ENCODE results near the gene NPDC1. TPM values are rescaled to one million over a fixed set of nuclear protein-coding genes. Genes with fewer than 3 reads are reported as not detected.

NPDC1 gene
- total RNA-seq, 1 donor from 2014 or later = 90.8 TPM

- Mint-ChIP-seq H3K4me1 (ENCODE audit: low read depth) (peaks cover 8% of the 10 kb centered on the region), H3K9me3 (ENCODE audit: low read depth) (no peaks in the 10 kb centered on the region), H3K4me3 (ENCODE audit: unreplicated experiment) (peak overlapping the region; percentile 73), H3K27me3 (ENCODE audit: low read depth) (no peaks in the 10 kb centered on the region), H3K27ac (ENCODE audit: unreplicated experiment) (no peak overlapping the region), H3K36me3 (ENCODE audit: low read depth) (peaks cover 11% of the 10 kb centered on the region)
- TF ChIP-seq CTCF (IDR thresholded peaks at IDR 0.05) = no peak
- DNase-seq (ENCODE audit: low spot score) = no peak
Measured at GRCh38 chr9:137077758-137078693, 32.0 kb upstream of the NPDC1 start.

GRCh38 chr9:137077010-137077747 is 31.2 kb upstream of the NPDC1 start, which contains the start of gene UAP1L1:
Gene UAP1L1 (plus strand): TSS chr9:137077517. CDS start chr9:137077533, 16 bp downstream.
- no peak within 1 kb of the TSS for H3K27ac Mint-ChIP-seq (ENCODE audit: unreplicated experiment)
- no peak for DNase-seq (ENCODE audit: low spot score)
- peaks cover 4% of the 10 kb centered on the region for H3K4me1 Mint-ChIP-seq (ENCODE audit: low read depth)
- H3K9me3 Mint-ChIP-seq (ENCODE audit: low read depth) = no peaks in the 10 kb centered on the region
- peak within 1 kb of the TSS; percentile 73 for H3K4me3 Mint-ChIP-seq (ENCODE audit: unreplicated experiment)
- H3K27me3 Mint-ChIP-seq (ENCODE audit: low read depth) = no peaks in the 10 kb centered on the region
- TF ChIP-seq CTCF (IDR thresholded peaks at IDR 0.05) = no peak
- H3K36me3 Mint-ChIP-seq (ENCODE audit: low read depth) = peaks cover 11% of the 10 kb centered on the region

- H3K4me1 Mint-ChIP-seq (ENCODE audit: low read depth) = peaks cover 4% of the 10 kb centered on the region
- H3K4me3 Mint-ChIP-seq (ENCODE audit: unreplicated experiment) = peak overlapping the region; percentile 65
- H3K9me3 Mint-ChIP-seq (ENCODE audit: low read depth) = no peaks in the 10 kb centered on the region
- no peak overlapping the region for H3K27ac Mint-ChIP-seq (ENCODE audit: unreplicated experiment)
- H3K36me3 Mint-ChIP-seq (ENCODE audit: low read depth) = peaks cover 6% of the 10 kb centered on the region
- H3K27me3 Mint-ChIP-seq (ENCODE audit: low read depth) = no peaks in the 10 kb centered on the region
- TF ChIP-seq CTCF (IDR thresholded peaks at IDR 0.05) = no peak
- DNase-seq (ENCODE audit: low spot score) = no peak
Measured at GRCh38 chr9:137076636-137077009, 30.6 kb upstream of the NPDC1 start.

- Mint-ChIP-seq H3K27ac (ENCODE audit: unreplicated experiment) (no peak overlapping the region), H3K36me3 (ENCODE audit: low read depth) (peaks cover 5% of the 10 kb centered on the region), H3K4me3 (ENCODE audit: unreplicated experiment) (no peak overlapping the region), H3K4me1 (ENCODE audit: low read depth) (peaks cover 13% of the 10 kb centered on the region), H3K9me3 (ENCODE audit: low read depth) (no peaks in the 10 kb centered on the region), H3K27me3 (ENCODE audit: low read depth) (no peaks in the 10 kb centered on the region)
- no peak for DNase-seq (ENCODE audit: low spot score)
- TF ChIP-seq CTCF (IDR thresholded peaks at IDR 0.05) = no peak
Measured at GRCh38 chr9:137075275-137075775, 29.3 kb upstream of the NPDC1 start.

GRCh38 chr9:137074657-137075274 is 28.8 kb upstream of the NPDC1 start:
- H3K27me3 Mint-ChIP-seq (ENCODE audit: low read depth) = no peaks in the 10 kb centered on the region
- H3K9me3 Mint-ChIP-seq (ENCODE audit: low read depth) = no peaks in the 10 kb centered on the region
- H3K27ac Mint-ChIP-seq (ENCODE audit: unreplicated experiment) = no peak overlapping the region
- peaks cover 2% of the 10 kb centered on the region for H3K36me3 Mint-ChIP-seq (ENCODE audit: low read depth)
- H3K4me3 Mint-ChIP-seq (ENCODE audit: unreplicated experiment) = no peak overlapping the region
- peaks cover 10% of the 10 kb centered on the region for H3K4me1 Mint-ChIP-seq (ENCODE audit: low read depth)
- no peak for TF ChIP-seq CTCF (IDR thresholded peaks at IDR 0.05)
- DNase-seq (ENCODE audit: low spot score) = no peak

Measured in chondrocyte (in vitro differentiated cells).